PFSK-1 (cell line): ENCODE data around the gene ADGRB3.

Source experiments
- FOXP2 ChIP-seq: optimal IDR thresholded peaks from 2 replicates; pipeline ENCODE3; 2011; ENCODE audit warnings: borderline replicate concordance, control low read depth, inconsistent platforms; ENCODE audit not compliant: insufficient read depth; ENCODE audit errors: extremely low read length, extremely low read depth
- POLR2AphosphoS5 ChIP-seq: IDR thresholded peaks from 2 replicates; pipeline ENCODE4 v1.6.1; 2012; ENCODE audit warnings: low read depth, mild to moderate bottlenecking, control low read depth, low read length, moderate library complexity
- REST ChIP-seq, 2 experiments: IDR thresholded peaks; 2 replicates each; pipeline versions ENCODE4 v1.6.1 to v1.8.0; 2011 to 2012; ENCODE audit warnings: low read depth in 2 of 2, low read length in 2 of 2, control low read depth in 1 of 2, inconsistent platforms in 1 of 2, mild to moderate bottlenecking in 1 of 2, moderate library complexity in 1 of 2; ENCODE audit not compliant: insufficient read depth in 1 of 2
- SIN3A ChIP-seq: IDR thresholded peaks from 2 replicates; pipeline ENCODE4 v1.6.1; 2012; ENCODE audit warnings: mild to moderate bottlenecking, low read length, moderate library complexity, borderline replicate concordance; ENCODE audit not compliant: insufficient read depth
- TAF1 ChIP-seq: IDR thresholded peaks from 2 replicates; pipeline ENCODE4 v1.6.1; 2012; ENCODE audit warnings: low read length, control low read depth, borderline replicate concordance; ENCODE audit not compliant: insufficient read depth

Gene ADGRB3

GRCh38 chr6:69096681-69097080, 461.6 kb downstream of the ADGRB3 start:
- no peak for TF ChIP-seq SIN3A

GRCh38 chr6:69097948-69098347, 462.9 kb downstream of the ADGRB3 start:
- TF ChIP-seq POLR2AphosphoS5: no peak
- TF ChIP-seq TAF1: no peak
- TF ChIP-seq FOXP2: no peak
- no peak for TF ChIP-seq REST (IDR thresholded peaks at IDR 0.05; ENCODE audit: insufficient read depth in 1 of 2, low read depth in 2 of 2, low read length in 2 of 2)
- TF ChIP-seq SIN3A: no peak

GRCh38 chr6:69098910-69099309, 463.8 kb downstream of the ADGRB3 start:
- TF ChIP-seq POLR2AphosphoS5: no peak
- TF ChIP-seq REST (IDR thresholded peaks at IDR 0.05; ENCODE audit: insufficient read depth in 1 of 2, low read depth in 2 of 2, low read length in 2 of 2): no peak
- TF ChIP-seq SIN3A: no peak
- TF ChIP-seq TAF1: no peak

- no peak for TF ChIP-seq POLR2AphosphoS5
- no peak for TF ChIP-seq TAF1
These were observed 465.7 kb downstream of the ADGRB3 start for GRCh38 chr6:69100772-69101171.

- no peak for TF ChIP-seq SIN3A
- TF ChIP-seq TAF1: no peak
- no peak for TF ChIP-seq REST (IDR thresholded peaks at IDR 0.05; ENCODE audit: insufficient read depth in 1 of 2, low read depth in 2 of 2, low read length in 2 of 2)
- no peak for TF ChIP-seq FOXP2
- TF ChIP-seq POLR2AphosphoS5: no peak
These were observed 467.3 kb downstream of the ADGRB3 start for GRCh38 chr6:69102416-69102815.

GRCh38 chr6:69105288-69105687, 470.2 kb downstream of the ADGRB3 start:
- no peak for TF ChIP-seq FOXP2
- TF ChIP-seq SIN3A: no peak
- TF ChIP-seq TAF1: no peak
- no peak for TF ChIP-seq POLR2AphosphoS5
- no peak for TF ChIP-seq REST (IDR thresholded peaks at IDR 0.05; ENCODE audit: insufficient read depth in 1 of 2, low read depth in 2 of 2, low read length in 2 of 2)
